ENCODE data around the gene POC1A.

DNA sequence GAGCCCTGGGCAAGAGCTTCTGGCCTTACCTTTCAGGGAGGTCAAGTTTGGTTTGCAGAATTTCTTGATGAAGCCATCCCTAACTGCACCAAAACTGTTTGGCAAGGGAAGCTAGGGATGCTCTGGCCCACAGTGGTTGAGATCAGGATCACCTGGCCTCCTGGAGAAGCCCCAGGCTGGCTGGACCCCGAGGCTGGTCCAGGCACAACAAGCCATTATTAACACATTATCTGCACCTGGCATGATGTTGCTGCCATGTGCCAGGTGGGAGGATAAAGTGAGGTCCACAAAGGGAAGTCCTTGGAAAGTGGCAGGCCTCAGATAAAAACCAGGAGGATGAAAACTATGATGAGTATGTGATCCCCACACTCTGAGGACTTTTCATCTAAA is 62.0 kb downstream of the POC1A start:
- TF ChIP-seq CTCF (IDR thresholded peaks at IDR 0.05; ENCODE audit: low read depth, low read length) (no peak), EZH2phosphoT487 (IDR thresholded peaks at IDR 0.05; ENCODE audit: low read depth) (no peak)
